HG02852 (cell line): Measurements from ENCODE around the gene EVPLL.
"Not testable (repeated sequence)": the region's sequence is repeated elsewhere in the genome, so short reads cannot be mapped to it uniquely, and the experiment has no call there.

ENCODE experiments used
- ATAC-seq: cut with Tn5 transposase; IDR thresholded peaks from one replicate; pipeline ENCODE4 v1.9.1; 2021; ENCODE audit warnings: mild to moderate bottlenecking, moderate library complexity; ENCODE audit not compliant: unreplicated experiment

EVPLL gene

GRCh38 chr17:18422464-18422863 is 44.9 kb downstream of the EVPLL start:
- ATAC-seq, result not testable (repeated sequence)

DNA sequence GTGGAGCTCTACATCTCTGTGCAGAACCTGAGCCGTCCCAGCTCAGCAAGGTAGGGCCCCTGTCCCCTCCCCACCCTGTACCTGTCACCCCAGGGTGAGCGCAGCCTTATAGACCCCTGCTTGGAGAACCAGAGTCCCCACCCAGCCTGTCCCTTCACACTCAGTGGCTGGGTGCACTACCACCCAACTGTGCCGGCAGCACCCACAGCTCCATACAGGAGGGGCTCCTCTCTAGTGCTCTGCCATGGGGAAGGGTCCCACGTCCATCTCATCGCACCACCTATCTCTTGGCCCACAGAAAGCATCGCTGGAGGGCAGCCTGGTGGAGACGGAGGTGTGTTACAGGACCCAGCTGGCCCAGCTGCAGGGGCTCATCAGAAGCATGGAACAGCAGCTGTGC is 45.4 kb downstream of the EVPLL start:
- ATAC-seq, result not testable (repeated sequence)

GRCh38 chr17:18425593-18425992 is 48.0 kb downstream of the EVPLL start:
- ATAC-seq, result not testable (repeated sequence)

- ATAC-seq, result not testable (repeated sequence)
Measured at GRCh38 chr17:18426639-18427038, 49.1 kb downstream of the EVPLL start.

GRCh38 chr17:18432206-18432605 is 54.6 kb downstream of the EVPLL start:
- ATAC-seq, result not testable (repeated sequence)
